Measurements from ENCODE around the gene P4HB.

DNA sequence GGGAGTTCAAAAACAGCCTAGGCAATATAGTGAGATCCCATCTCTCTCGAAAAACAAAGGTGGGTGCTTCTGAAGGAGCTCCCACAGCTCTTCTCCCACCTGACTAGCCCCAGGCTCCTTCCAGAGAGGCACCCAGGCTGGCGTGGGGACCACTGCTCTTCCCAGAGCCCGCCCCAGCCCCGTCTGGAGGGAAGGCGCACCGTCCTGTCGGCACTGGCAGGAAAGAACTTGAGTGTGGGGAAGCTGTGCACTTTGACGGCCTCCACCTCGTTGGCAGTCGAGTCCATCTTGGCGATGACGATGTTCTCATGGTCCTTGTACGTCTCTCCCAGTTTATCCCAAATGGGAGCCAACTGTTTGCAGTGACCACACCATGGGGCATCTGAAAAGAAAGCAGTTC, 15.0 kb downstream of the P4HB start:
- TF ChIP-seq POLR2A (IDR thresholded peaks at IDR 0.05): no peak
- TF ChIP-seq, protein P1, sequence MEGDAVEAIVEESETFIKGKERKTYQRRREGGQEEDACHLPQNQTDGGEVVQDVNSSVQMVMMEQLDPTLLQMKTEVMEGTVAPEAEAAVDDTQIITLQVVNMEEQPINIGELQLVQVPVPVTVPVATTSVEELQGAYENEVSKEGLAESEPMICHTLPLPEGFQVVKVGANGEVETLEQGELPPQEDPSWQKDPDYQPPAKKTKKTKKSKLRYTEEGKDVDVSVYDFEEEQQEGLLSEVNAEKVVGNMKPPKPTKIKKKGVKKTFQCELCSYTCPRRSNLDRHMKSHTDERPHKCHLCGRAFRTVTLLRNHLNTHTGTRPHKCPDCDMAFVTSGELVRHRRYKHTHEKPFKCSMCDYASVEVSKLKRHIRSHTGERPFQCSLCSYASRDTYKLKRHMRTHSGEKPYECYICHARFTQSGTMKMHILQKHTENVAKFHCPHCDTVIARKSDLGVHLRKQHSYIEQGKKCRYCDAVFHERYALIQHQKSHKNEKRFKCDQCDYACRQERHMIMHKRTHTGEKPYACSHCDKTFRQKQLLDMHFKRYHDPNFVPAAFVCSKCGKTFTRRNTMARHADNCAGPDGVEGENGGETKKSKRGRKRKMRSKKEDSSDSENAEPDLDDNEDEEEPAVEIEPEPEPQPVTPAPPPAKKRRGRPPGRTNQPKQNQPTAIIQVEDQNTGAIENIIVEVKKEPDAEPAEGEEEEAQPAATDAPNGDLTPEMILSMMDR (IDR thresholded peaks at IDR 0.05): no peak
